ENCODE results near the gene RNF41.
A peak's percentile ranks its signal among the peaks of the same experiment; 100 is the strongest.

DNA sequence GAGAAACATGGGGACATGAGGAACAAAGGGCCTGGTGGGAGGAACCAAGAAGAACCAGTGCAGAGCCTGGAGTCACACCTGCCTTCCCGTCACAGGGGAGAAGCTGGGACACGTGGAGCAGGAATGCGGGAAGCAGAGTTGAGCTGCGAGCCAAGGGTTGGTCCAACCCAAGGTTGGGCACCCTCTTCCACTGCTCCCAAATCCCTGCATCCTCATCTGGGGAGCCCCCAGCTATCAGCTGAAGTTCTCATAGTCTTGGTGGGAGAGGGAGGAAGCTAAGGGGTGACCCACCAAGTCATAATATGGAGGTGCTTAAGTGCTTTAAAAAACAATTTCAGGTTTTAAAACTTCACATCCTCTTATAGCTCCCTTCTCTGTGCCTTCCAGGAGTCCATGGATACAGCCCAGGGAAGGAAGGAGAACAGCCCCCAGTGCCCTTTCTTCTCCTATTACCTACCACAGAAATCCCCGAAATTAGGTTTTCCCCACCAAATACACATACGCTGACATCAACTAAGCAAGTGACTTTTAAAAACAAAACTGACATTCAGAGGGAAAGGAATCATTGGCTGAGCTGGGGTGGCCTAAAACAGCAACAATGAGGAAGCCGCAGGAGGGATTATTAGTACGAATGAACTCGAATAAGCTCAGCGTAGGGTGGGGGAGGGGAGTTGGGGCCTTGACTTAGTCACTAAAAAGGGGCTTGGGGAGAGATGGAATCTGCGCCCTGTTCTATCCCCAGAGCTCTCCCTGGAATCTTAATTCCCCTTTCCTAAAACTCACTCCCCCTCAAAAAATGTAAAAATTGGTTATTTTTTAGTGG lies 59.0 kb downstream of the RNF41 start:
- TF ChIP-seq, protein P1, sequence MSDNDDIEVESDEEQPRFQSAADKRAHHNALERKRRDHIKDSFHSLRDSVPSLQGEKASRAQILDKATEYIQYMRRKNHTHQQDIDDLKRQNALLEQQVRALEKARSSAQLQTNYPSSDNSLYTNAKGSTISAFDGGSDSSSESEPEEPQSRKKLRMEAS (IDR thresholded peaks at IDR 0.05; ENCODE audit: insufficient read depth, insufficient read length): no peak
- TF ChIP-seq CTCF (IDR thresholded peaks at IDR 0.05; ENCODE audit: extremely low read depth in 1 of 2, insufficient read depth in 1 of 2, low read depth in 1 of 2, low read length in 2 of 2) (no peak), FOS (IDR thresholded peaks at IDR 0.05; ENCODE audit: borderline replicate concordance, insufficient read depth, low read length) (no peak), POLR2A (IDR thresholded peaks at IDR 0.05; ENCODE audit: low read depth, low read length) (peak; percentile 64), POLR2AphosphoS5 (IDR thresholded peaks at IDR 0.05; ENCODE audit: insufficient read depth, low read depth, low read length) (peak; percentile 75), JUN (IDR thresholded peaks at IDR 0.05; ENCODE audit: borderline replicate concordance, insufficient read depth, insufficient read length, low read depth) (no peak)

Data from endothelial cell of umbilical vein (primary cell).